Breast epithelium (tissue), 4 donors: Measurements from ENCODE around the gene KHK. TPM values are rescaled to one million over a fixed set of nuclear protein-coding genes. Genes with fewer than 3 reads are reported as not detected.

Source experiments
- DNase-seq, 2 donors: peaks; one replicate each; pipeline ENCODE4 v3.0.0-alpha.2; 2019; ENCODE audit warnings: low spot score in 2 of 2
- H3K27ac ChIP-seq, 2 donors: fragments of 200-600 bp; sonication (generic) in 1 of 2; one replicate each; pipeline ENCODE4 v1.5.1; 2016 to 2019; ENCODE audit warnings: mild to moderate bottlenecking in 1 of 2
- H3K27me3 ChIP-seq, 2 donors: fragments of 200-600 bp; sonication (generic) in 1 of 2; one replicate each; pipeline versions ENCODE4 v1.5.1 to v1.6.0; 2017 to 2019; ENCODE audit warnings: control low read depth in 1 of 2, mild to moderate bottlenecking in 1 of 2
- H3K36me3 ChIP-seq: fragments of 200-600 bp; one replicate; pipeline ENCODE4 v1.5.1; 2019
- H3K4me1 ChIP-seq, 2 donors: fragments of 200-600 bp; sonication (generic); one replicate each; pipeline ENCODE4 v1.5.1; 2016 to 2019; ENCODE audit warnings: control low read depth in 1 of 2
- H3K4me3 ChIP-seq, 3 donors: fragments of 200-600 bp; sonication (generic); 1 replicate in 2 of 3; 2 replicates in 1 of 3; pipeline ENCODE4 v1.5.1; 2016 to 2019; ENCODE audit warnings: mild to moderate bottlenecking in 3 of 3, moderate library complexity in 2 of 3
- H3K9me3 ChIP-seq, 2 donors: fragments of 200-600 bp; sonication (generic) in 1 of 2; one replicate each; pipeline ENCODE4 v1.5.1; 2016 to 2019; ENCODE audit warnings: control low read depth in 1 of 2
- POLR2A ChIP-seq: fragments of 450-650 bp; IDR thresholded peaks from one replicate; pipeline ENCODE4 v1.6.1; 2016; ENCODE audit warnings: antibody characterized with exemption, mild to moderate bottlenecking, moderate library complexity
- POLR2AphosphoS5 ChIP-seq, 3 donors: sonication (generic); formaldehyde crosslinking; IDR thresholded peaks; one replicate each; pipeline ENCODE4 v1.6.1; 2017; ENCODE audit warnings: antibody characterized with exemption in 3 of 3
- intact Hi-C: fragments of 100-400 bp; cut with DNase I; formaldehyde crosslinking; loops from one replicate; pipeline ENCODE4 v1.15.1; 2023; ENCODE audit warnings: low total_unique reads
- total RNA-seq, 3 donors: library from RNA; depleted of rRNA; stranded (reverse); fragments of >200 nt; gene quantifications; one replicate each; pipeline ENCODE4 v1.1.0, GENCODE V29; 2016
- TF ChIP-seq, protein P1 (sequence below), 3 donors: fragments of 450-650 bp; IDR thresholded peaks; one replicate each; pipeline ENCODE4 v1.5.1; 2016 to 2017; ENCODE audit warnings: antibody characterized with exemption in 3 of 3, mild to moderate bottlenecking in 3 of 3, moderate library complexity in 3 of 3

KHK gene
- total RNA-seq, 3 donors from 2014 or later = 2.2 to 4.1 (median 3.6) TPM

DNA sequence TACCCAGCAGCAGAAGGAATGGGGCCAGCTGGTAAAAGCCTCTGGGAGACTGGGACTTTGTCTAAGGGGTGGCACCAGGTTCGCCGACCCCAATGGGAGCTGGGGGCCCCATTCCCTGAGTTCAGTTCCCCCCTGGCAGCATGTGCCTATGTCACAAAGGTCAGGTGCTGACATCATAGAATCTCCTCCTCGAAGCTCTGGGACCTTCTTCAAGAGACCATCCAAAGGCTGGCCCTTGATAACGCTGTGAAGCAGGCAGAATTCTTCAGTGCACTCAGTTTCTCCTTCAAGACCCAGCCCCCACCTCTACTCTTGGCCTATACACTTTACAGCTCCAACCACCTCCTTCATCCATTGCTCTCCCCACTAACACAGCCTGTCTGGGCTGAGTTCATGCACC, 52.7 kb downstream of the KHK start, which contains the start of gene PRR30:
TSS of gene PRR30 (minus strand) at position 101 of the 400 bp plus-strand sequence. CDS start 1,081 bp downstream, outside the sequence.
- intact Hi-C loops = no loop called here
- Histone ChIP-seq H3K9me3 (no peaks in the 10 kb centered on the region), H3K36me3 (no peaks in the 10 kb centered on the region), H3K27ac (no peak within 1 kb of the TSS), H3K4me3 (no peak within 1 kb of the TSS), H3K4me1 (no peaks in the 10 kb centered on the region), H3K27me3 (no peaks in the 10 kb centered on the region)
- DNase-seq = no peak
- TF ChIP-seq POLR2A (no peak), POLR2AphosphoS5 (IDR thresholded peaks at IDR 0.05) (no peak)
- TF ChIP-seq, protein P1, sequence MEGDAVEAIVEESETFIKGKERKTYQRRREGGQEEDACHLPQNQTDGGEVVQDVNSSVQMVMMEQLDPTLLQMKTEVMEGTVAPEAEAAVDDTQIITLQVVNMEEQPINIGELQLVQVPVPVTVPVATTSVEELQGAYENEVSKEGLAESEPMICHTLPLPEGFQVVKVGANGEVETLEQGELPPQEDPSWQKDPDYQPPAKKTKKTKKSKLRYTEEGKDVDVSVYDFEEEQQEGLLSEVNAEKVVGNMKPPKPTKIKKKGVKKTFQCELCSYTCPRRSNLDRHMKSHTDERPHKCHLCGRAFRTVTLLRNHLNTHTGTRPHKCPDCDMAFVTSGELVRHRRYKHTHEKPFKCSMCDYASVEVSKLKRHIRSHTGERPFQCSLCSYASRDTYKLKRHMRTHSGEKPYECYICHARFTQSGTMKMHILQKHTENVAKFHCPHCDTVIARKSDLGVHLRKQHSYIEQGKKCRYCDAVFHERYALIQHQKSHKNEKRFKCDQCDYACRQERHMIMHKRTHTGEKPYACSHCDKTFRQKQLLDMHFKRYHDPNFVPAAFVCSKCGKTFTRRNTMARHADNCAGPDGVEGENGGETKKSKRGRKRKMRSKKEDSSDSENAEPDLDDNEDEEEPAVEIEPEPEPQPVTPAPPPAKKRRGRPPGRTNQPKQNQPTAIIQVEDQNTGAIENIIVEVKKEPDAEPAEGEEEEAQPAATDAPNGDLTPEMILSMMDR (IDR thresholded peaks at IDR 0.05) = no peak

DNA sequence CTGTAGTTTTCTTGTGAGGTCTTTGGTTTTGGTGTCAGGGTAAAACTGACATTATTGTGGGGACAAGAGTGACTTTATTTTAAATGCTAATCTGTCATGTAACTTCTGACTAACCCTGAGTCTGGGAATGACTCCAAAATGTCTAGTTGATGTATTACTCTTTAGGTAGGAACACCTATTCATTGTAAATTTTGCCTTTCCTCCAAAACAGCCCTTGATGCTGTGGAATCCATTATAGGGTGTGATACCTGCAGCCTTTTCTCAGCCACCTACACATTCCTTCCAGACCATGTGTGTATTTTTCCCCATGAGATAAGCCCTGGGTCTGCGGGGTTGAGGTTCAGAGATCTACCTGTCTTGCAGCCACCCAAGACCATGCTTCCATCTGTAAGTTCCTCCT, 56.7 kb downstream of the KHK start:
- no peaks in the 10 kb centered on the region for H3K27me3 ChIP-seq
- no peak for DNase-seq
- no peak overlapping the region for H3K27ac ChIP-seq
- TF ChIP-seq, protein P1 (IDR thresholded peaks at IDR 0.05) = no peak
- TF ChIP-seq POLR2AphosphoS5 (IDR thresholded peaks at IDR 0.05) (no peak), POLR2A (no peak)
- H3K4me1 ChIP-seq = no peaks in the 10 kb centered on the region
- no peak overlapping the region for H3K4me3 ChIP-seq
- no peaks in the 10 kb centered on the region for H3K9me3 ChIP-seq
- intact Hi-C loops = no loop called here
- H3K36me3 ChIP-seq = no peaks in the 10 kb centered on the region

DNA sequence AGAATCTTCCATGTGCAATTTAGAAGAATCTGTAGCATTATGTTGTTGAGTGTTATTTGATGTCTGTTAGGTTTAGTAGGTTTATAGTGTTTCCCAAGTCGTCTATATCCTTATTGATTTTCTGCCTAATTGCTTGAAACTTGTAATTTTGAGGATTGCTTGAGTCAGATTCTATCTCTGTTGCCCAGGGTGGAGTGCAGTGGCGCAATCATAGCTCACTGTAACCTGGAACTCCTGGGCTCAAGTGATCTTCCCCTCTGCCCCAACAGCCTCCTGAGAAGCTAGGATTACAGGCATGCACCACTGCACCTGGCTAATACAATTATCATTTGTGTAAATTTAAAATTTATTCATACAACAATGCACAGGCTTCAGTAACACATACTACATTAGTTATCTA, 59.1 kb downstream of the KHK start:
- Histone ChIP-seq H3K4me1 (no peaks in the 10 kb centered on the region), H3K27ac (no peak overlapping the region), H3K9me3 (no peaks in the 10 kb centered on the region), H3K36me3 (no peaks in the 10 kb centered on the region), H3K4me3 (no peak overlapping the region), H3K27me3 (no peaks in the 10 kb centered on the region)
- TF ChIP-seq POLR2AphosphoS5 (IDR thresholded peaks at IDR 0.05) (no peak), POLR2A (no peak)
- TF ChIP-seq, protein P1 (IDR thresholded peaks at IDR 0.05) = no peak
- DNase-seq = no peak
- intact Hi-C loops = no loop called here

DNA sequence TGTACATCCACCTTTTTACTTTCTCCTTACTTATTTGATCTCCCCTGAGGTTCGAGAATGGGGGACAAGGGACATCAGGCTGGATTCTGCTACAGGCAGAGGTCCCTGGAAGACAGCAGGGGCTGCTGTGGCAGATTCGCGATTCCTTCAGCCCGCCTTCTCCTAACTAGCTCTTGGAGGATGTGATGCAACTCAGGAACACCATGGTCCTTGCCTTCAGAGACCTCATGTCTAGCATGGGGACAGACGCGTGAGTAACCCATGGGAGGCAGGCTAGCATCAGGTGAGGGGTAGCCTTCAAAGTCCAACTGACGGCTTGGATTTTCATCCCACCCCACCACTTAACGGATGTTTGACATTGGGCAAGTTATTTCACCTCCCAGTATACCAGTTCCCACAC, 61.4 kb downstream of the KHK start:
- no peaks in the 10 kb centered on the region for H3K4me1 ChIP-seq
- H3K27ac ChIP-seq = no peak overlapping the region
- no peaks in the 10 kb centered on the region for H3K36me3 ChIP-seq
- intact Hi-C loops = no loop called here
- H3K4me3 ChIP-seq = no peak overlapping the region
- TF ChIP-seq, protein P1 (IDR thresholded peaks at IDR 0.05) = no peak
- no peaks in the 10 kb centered on the region for H3K27me3 ChIP-seq
- no peaks in the 10 kb centered on the region for H3K9me3 ChIP-seq
- no peak for DNase-seq

DNA sequence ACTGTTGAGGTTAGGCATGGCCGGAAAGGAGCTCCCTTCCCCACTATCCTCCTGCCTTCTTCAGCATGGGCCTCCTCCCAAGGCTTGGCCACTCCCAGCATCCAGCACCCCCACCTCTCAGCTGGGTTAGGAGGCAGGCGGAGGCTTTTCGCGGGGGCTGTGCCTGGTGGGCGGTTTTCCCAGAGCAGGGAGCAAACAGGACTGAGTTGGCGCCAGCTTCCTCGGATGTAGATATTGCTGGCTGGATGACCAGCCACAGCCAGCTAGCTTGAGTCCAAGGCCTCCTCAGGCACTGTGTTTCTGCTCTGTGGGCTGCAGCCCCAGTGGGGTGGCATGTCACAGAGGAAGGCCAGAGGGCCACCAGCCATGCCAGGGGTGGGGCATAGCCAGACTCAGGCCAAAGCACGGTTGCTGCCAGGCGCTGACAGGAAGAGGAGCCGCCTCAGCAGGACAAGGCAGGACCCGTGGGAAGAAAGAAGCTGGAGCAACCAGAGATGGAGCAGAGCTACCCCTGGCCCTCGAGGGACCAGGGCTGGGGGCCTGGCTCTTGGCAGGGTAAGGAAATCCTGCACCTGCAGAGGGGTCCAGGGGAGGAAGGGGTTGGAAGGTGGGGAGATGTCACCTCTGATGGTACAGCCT, 62.3 kb downstream of the KHK start, which contains the start of gene TCF23:
TSS of gene TCF23 (plus strand) at position 204 of the 639 bp plus-strand sequence. CDS start at position 334, 130 bp downstream.
- no peaks in the 10 kb centered on the region for H3K9me3 ChIP-seq
- no peak within 1 kb of the TSS for H3K27ac ChIP-seq
- no peaks in the 10 kb centered on the region for H3K4me1 ChIP-seq
- no peak for DNase-seq
- TF ChIP-seq POLR2AphosphoS5 (IDR thresholded peaks at IDR 0.05) (no peak), POLR2A (no peak)
- TF ChIP-seq, protein P1 (IDR thresholded peaks at IDR 0.05) = no peak
- H3K4me3 ChIP-seq = no peak within 1 kb of the TSS
- no peaks in the 10 kb centered on the region for H3K36me3 ChIP-seq
- H3K27me3 ChIP-seq = no peaks in the 10 kb centered on the region
- intact Hi-C loops = no loop called here
